Upper lobe of left lung (tissue), 4 donors: ENCODE data around the gene GPR149.

Source experiments
- EP300 ChIP-seq, 4 donors: sonication (generic); formaldehyde crosslinking; IDR thresholded peaks; one replicate each; pipeline ENCODE4 v1.5.1; 2017; ENCODE audit warnings: antibody characterized with exemption in 4 of 4, control low read depth in 2 of 4
- POLR2A ChIP-seq, 4 donors: fragments of 450-650 bp; IDR thresholded peaks; one replicate each; pipeline ENCODE4 v1.5.1; 2016 to 2017; ENCODE audit warnings: antibody characterized with exemption in 4 of 4, mild to moderate bottlenecking in 2 of 4
- TF ChIP-seq, protein P1 (sequence below), 6 experiments: fragments of 450-650 bp in 4 of 6; fragments of 200-600 bp in 2 of 6; sonication (generic) in 2 of 6; IDR thresholded peaks; one replicate each; pipeline ENCODE4 v1.5.1; 2016 to 2019; ENCODE audit warnings: antibody characterized with exemption in 6 of 6

DNA sequence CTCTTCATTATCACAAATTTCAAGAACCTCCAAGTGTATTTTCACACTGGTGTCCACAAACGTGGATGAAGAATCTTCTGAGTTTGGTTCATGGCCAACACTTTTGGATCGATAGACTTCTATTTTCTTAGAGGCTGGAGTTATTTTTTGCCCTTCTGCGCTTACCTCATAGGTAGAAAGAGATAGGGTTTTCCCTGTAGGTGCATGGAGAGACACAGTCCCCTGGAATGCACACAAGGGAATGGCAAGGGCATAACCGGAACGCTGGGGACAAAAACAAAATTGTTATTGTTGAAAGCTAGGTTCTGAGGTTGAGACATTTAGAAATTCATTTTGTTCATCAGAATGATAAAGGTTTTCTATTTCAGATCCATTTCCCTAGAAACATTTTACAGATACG is 92.0 kb downstream of the GPR149 start:
- TF ChIP-seq, protein P1, sequence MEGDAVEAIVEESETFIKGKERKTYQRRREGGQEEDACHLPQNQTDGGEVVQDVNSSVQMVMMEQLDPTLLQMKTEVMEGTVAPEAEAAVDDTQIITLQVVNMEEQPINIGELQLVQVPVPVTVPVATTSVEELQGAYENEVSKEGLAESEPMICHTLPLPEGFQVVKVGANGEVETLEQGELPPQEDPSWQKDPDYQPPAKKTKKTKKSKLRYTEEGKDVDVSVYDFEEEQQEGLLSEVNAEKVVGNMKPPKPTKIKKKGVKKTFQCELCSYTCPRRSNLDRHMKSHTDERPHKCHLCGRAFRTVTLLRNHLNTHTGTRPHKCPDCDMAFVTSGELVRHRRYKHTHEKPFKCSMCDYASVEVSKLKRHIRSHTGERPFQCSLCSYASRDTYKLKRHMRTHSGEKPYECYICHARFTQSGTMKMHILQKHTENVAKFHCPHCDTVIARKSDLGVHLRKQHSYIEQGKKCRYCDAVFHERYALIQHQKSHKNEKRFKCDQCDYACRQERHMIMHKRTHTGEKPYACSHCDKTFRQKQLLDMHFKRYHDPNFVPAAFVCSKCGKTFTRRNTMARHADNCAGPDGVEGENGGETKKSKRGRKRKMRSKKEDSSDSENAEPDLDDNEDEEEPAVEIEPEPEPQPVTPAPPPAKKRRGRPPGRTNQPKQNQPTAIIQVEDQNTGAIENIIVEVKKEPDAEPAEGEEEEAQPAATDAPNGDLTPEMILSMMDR (IDR thresholded peaks at IDR 0.05) = no peak
- no peak for TF ChIP-seq EP300 (IDR thresholded peaks at IDR 0.05)
- no peak for TF ChIP-seq POLR2A (IDR thresholded peaks at IDR 0.05)
